ENCODE data around the gene YIPF3.

- TF ChIP-seq, protein P1, sequence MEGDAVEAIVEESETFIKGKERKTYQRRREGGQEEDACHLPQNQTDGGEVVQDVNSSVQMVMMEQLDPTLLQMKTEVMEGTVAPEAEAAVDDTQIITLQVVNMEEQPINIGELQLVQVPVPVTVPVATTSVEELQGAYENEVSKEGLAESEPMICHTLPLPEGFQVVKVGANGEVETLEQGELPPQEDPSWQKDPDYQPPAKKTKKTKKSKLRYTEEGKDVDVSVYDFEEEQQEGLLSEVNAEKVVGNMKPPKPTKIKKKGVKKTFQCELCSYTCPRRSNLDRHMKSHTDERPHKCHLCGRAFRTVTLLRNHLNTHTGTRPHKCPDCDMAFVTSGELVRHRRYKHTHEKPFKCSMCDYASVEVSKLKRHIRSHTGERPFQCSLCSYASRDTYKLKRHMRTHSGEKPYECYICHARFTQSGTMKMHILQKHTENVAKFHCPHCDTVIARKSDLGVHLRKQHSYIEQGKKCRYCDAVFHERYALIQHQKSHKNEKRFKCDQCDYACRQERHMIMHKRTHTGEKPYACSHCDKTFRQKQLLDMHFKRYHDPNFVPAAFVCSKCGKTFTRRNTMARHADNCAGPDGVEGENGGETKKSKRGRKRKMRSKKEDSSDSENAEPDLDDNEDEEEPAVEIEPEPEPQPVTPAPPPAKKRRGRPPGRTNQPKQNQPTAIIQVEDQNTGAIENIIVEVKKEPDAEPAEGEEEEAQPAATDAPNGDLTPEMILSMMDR (conservative IDR thresholded peaks at IDR 0.05; ENCODE audit: low read length): no peak
- TF ChIP-seq EZH2phosphoT487 (IDR thresholded peaks at IDR 0.05; ENCODE audit: borderline replicate concordance): no peak
Measured at GRCh38 chr6:43472515-43472914, 44.2 kb downstream of the YIPF3 start.

Data from Loucy (cell line).